ENCODE measurements around the gene IRAK3.
"Not testable (repeated sequence)": the region's sequence is repeated elsewhere in the genome, so short reads cannot be mapped to it uniquely, and the experiment has no call there.

The IRAK3 gene

GRCh38 chr12:66182956-66183355 lies 6.1 kb upstream of the IRAK3 start:
- Histone ChIP-seq H3K79me2 (no peaks in the 10 kb centered on the region), H3K4me2 (ENCODE audit: low read length) (no peak overlapping the region), H3K27me3 (ENCODE audit: control insufficient read depth, insufficient read depth, low read length) (no peaks in the 10 kb centered on the region), H3K4me1 (no peaks in the 10 kb centered on the region), H3K27ac (no peak overlapping the region), H3K36me3 (ENCODE audit: control insufficient read depth, insufficient read depth, low read length) (no peaks in the 10 kb centered on the region), H3K9me3 (ENCODE audit: control insufficient read depth, low read length) (no peaks in the 10 kb centered on the region), H2AFZ (no peak overlapping the region), H3K4me3 (ENCODE audit: low read depth, low read length) (no peak overlapping the region), H3K9ac (no peak overlapping the region)
- no peak for TF ChIP-seq CTCF (IDR thresholded peaks at IDR 0.05)

DNA sequence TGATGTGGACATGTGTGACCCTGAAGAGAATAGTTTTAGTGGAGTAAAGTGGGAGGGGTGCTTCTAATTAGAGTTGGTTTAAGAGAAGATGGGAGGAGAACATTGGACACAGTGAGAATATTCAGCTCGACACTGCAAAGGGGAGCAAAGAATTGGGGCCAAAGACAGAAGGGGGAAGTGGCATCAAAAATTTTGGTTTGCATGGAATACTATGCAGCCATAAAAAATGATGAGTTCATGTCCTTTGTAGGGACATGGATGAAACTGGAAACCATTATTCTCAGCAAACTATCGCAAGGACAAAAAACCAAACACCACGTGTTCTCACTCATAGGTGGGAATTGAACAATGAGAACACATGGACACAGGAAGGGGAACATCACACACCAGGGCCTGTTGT lies 4.2 kb upstream of the IRAK3 start:
- not testable (repeated sequence) for H3K9ac ChIP-seq; H3K36me3 ChIP-seq (ENCODE audit: control insufficient read depth, insufficient read depth, low read length); H3K79me2 ChIP-seq; H3K9me3 ChIP-seq (ENCODE audit: control insufficient read depth, low read length); H3K4me2 ChIP-seq (ENCODE audit: low read length); H2AFZ ChIP-seq; H3K4me3 ChIP-seq (ENCODE audit: low read depth, low read length); H3K27ac ChIP-seq; H3K27me3 ChIP-seq (ENCODE audit: control insufficient read depth, insufficient read depth, low read length); H3K4me1 ChIP-seq

DNA sequence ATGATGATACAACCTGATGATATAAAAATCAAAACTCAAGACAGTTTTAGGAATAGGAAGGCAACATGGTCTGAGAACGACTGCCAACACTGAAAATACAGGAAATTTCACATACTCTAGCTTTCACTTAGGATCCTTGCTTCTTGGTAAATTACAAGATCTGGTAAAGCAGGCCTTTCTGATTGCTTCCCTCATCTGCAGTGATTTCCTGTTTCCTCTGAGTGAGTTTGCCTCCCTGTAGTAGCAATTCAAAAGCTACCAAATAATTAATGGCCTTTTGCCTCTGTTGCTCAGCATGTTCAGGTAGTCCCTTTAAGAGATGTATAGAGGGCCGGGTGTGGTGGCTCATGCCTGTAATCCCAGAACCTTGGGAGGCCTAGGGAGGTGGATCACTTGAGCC lies 2.0 kb upstream of the IRAK3 start:
- no peak overlapping the region for H3K27ac ChIP-seq
- no peak overlapping the region for H3K4me3 ChIP-seq (ENCODE audit: low read depth, low read length)
- H2AFZ ChIP-seq, result no peak overlapping the region
- no peak for TF ChIP-seq CTCF (IDR thresholded peaks at IDR 0.05)
- no peaks in the 10 kb centered on the region for H3K9me3 ChIP-seq (ENCODE audit: control insufficient read depth, low read length)
- no peaks in the 10 kb centered on the region for H3K4me1 ChIP-seq
- no peak overlapping the region for H3K4me2 ChIP-seq (ENCODE audit: low read length)
- no peaks in the 10 kb centered on the region for H3K27me3 ChIP-seq (ENCODE audit: control insufficient read depth, insufficient read depth, low read length)
- no peaks in the 10 kb centered on the region for H3K36me3 ChIP-seq (ENCODE audit: control insufficient read depth, insufficient read depth, low read length)
- no peak overlapping the region for H3K9ac ChIP-seq
- no peaks in the 10 kb centered on the region for H3K79me2 ChIP-seq

DNA sequence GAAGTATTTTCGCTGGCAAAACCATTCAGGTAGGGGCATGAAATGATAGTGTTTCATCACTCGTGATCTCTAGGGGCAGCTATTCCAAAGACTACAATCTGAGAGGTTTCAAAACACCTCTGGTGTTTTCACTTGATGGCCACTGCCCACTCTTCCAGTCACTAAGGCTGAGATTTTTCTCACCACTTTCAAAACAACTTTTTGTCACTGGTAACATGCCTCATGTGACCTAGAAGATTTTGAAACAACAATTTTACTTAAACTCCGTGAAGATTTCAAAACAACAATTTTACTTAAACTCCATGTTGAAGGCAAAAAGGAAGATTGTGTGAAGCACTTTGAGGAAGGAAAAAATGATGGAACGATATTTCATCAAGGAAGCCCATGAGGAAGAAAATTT lies 1.2 kb upstream of the IRAK3 start:
- Histone ChIP-seq H3K4me2 (ENCODE audit: low read length) (no peak overlapping the region), H3K4me1 (no peaks in the 10 kb centered on the region), H3K9ac (no peak overlapping the region), H3K27me3 (ENCODE audit: control insufficient read depth, insufficient read depth, low read length) (no peaks in the 10 kb centered on the region), H3K27ac (no peak overlapping the region), H3K36me3 (ENCODE audit: control insufficient read depth, insufficient read depth, low read length) (no peaks in the 10 kb centered on the region), H3K79me2 (no peaks in the 10 kb centered on the region), H2AFZ (no peak overlapping the region), H3K4me3 (ENCODE audit: low read depth, low read length) (no peak overlapping the region), H3K9me3 (ENCODE audit: control insufficient read depth, low read length) (no peaks in the 10 kb centered on the region)
- TF ChIP-seq CTCF (IDR thresholded peaks at IDR 0.05), result no peak

DNA sequence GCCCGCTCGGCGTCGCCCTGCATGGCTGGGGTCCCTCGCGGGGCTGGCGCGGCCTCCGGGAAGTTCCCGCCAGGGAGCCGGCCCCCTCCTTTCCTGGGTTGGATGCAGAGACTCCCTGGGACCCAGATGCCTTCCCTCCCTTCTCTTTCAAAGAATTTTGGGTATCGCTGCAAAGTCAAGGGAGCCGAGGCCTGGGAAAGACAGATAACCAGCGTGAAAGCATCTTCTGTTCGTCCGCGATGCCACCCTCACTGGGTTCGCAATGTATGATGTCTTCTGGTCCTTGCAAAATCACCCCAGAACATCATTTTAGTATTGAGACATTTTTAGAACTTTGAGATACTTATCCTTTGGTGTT lies 451 bp downstream of the IRAK3 start:
- Histone ChIP-seq H3K4me2 (ENCODE audit: low read length) (peak overlapping the region; percentile 16), H3K4me3 (ENCODE audit: low read depth, low read length) (no peak overlapping the region), H3K79me2 (no peaks in the 10 kb centered on the region), H3K36me3 (ENCODE audit: control insufficient read depth, insufficient read depth, low read length) (no peaks in the 10 kb centered on the region), H2AFZ (no peak overlapping the region), H3K27me3 (ENCODE audit: control insufficient read depth, insufficient read depth, low read length) (no peaks in the 10 kb centered on the region), H3K9ac (no peak overlapping the region), H3K27ac (peak overlapping the region; percentile 13), H3K9me3 (ENCODE audit: control insufficient read depth, low read length) (no peaks in the 10 kb centered on the region), H3K4me1 (no peaks in the 10 kb centered on the region)
- no peak for TF ChIP-seq CTCF (IDR thresholded peaks at IDR 0.05)
